Muscle layer of colon (tissue), 2 donors: ENCODE measurements around the gene FXYD4.
"Not testable (repeated sequence)": the region's sequence is repeated elsewhere in the genome, so short reads cannot be mapped to it uniquely, and the experiment has no call there.

ENCODE experiments used
- H3K27ac ChIP-seq: one replicate; pipeline ENCODE4 v1.7.0; 2013; ENCODE audit warnings: low read depth, mild to moderate bottlenecking, low read length, moderate library complexity
- H3K27me3 ChIP-seq, 2 donors: one replicate each; pipeline ENCODE4 v1.7.0; 2013; ENCODE audit warnings: low read length in 2 of 2, mild to moderate bottlenecking in 2 of 2; ENCODE audit not compliant: insufficient read depth in 2 of 2, control insufficient read depth in 1 of 2
- H3K36me3 ChIP-seq: one replicate; pipeline ENCODE4 v1.7.0; 2013; ENCODE audit warnings: mild to moderate bottlenecking, low read length; ENCODE audit not compliant: insufficient read depth
- H3K4me1 ChIP-seq: one replicate; pipeline ENCODE4 v1.7.0; 2013; ENCODE audit warnings: mild to moderate bottlenecking, low read length; ENCODE audit not compliant: insufficient read depth
- H3K4me3 ChIP-seq, 2 donors: one replicate each; pipeline ENCODE4 v1.7.0; 2013; ENCODE audit warnings: low read length in 2 of 2, low read depth in 1 of 2, mild to moderate bottlenecking in 1 of 2, moderate library complexity in 1 of 2
- H3K9ac ChIP-seq: one replicate; pipeline ENCODE4 v1.7.0; 2013; ENCODE audit warnings: low read length
- H3K9me3 ChIP-seq: one replicate; pipeline ENCODE4 v1.7.0; 2013; ENCODE audit warnings: mild to moderate bottlenecking, low read length
- donor health status: abdominal sarcoma.
- donor health status: Adenocarcinoma of cecum.

Gene FXYD4

DNA sequence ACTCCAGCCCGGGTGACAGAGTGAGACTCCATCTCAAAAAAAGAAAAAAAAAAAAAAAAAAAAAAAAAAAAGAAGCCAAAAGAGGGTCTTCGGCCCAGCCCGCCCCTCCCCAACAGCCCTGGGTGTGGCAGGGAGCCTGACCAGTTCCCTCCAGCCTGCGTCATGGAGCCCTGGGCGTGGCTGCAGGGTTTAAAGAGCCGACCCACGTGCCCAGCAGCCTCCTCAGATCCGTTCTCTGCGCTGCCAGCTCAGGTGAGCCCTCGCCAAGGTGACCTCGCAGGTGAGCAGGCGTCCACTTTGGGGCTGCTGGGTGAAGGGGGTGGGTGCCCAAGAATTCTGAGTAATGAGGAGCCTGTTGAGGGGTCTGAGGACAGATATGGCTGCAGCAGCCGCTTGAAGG lies at the start of gene FXYD4:
TSS of gene FXYD4 (plus strand) at position 219 of the 400 bp plus-strand sequence. CDS start 2,111 bp downstream, outside the sequence.
- no peaks in the 10 kb centered on the region for H3K4me1 ChIP-seq
- no peak within 1 kb of the TSS for H3K27ac ChIP-seq
- H3K27me3 ChIP-seq: no peaks in the 10 kb centered on the region
- H3K4me3 ChIP-seq: no peak within 1 kb of the TSS
- H3K9me3 ChIP-seq: no peaks in the 10 kb centered on the region
- H3K9ac ChIP-seq: no peak within 1 kb of the TSS
- H3K36me3 ChIP-seq: no peaks in the 10 kb centered on the region

- no peaks in the 10 kb centered on the region for H3K9me3 ChIP-seq
- peaks cover 7% of the 10 kb centered on the region for H3K4me1 ChIP-seq
- H3K27ac ChIP-seq: peak overlapping the region; percentile 21
- H3K36me3 ChIP-seq: no peaks in the 10 kb centered on the region
- H3K9ac ChIP-seq: no peak overlapping the region
- H3K4me3 ChIP-seq: peak overlapping the region in 1 of 2 donors; percentile 49
- H3K27me3 ChIP-seq: no peaks in the 10 kb centered on the region
Measured at GRCh38 chr10:43322331-43322730, 49.1 kb upstream of the FXYD4 start.

GRCh38 chr10:43322769-43323168 lies 48.7 kb upstream of the FXYD4 start:
- H3K9ac ChIP-seq: no peak overlapping the region
- H3K4me1 ChIP-seq: peaks cover 7% of the 10 kb centered on the region
- no peaks in the 10 kb centered on the region for H3K27me3 ChIP-seq
- peak overlapping the region in 1 of 2 donors; percentile 49 for H3K4me3 ChIP-seq
- peak overlapping the region; percentile 21 for H3K27ac ChIP-seq
- H3K36me3 ChIP-seq: no peaks in the 10 kb centered on the region
- no peaks in the 10 kb centered on the region for H3K9me3 ChIP-seq

- peak overlapping the region in 1 of 2 donors; percentile 49 for H3K4me3 ChIP-seq
- no peak overlapping the region for H3K9ac ChIP-seq
- H3K27ac ChIP-seq: no peak overlapping the region
Measured at GRCh38 chr10:43323245-43323644, 48.2 kb upstream of the FXYD4 start.

DNA sequence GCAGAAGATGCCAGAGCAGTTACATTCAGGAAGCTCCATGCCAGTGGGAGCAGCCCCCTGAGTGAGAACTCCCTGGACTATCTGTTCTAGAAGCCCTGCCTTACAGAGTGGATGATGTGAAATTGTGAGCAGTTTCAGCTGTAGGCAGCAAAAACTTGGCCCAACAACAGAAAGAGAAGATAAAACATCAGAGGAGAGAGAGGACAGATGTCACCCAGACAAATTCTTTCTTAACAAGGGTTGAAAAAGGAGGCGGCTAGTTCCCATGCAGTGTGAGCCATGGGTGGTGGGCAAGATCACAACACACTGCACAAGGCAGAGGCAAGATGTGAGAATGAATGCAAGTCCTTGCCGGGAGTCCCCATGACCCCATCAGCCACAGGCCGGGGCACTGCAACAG lies 46.6 kb upstream of the FXYD4 start:
- Histone ChIP-seq H3K9ac (no peak overlapping the region), H3K36me3 (no peaks in the 10 kb centered on the region), H3K4me1 (peaks cover 7% of the 10 kb centered on the region), H3K27ac (no peak overlapping the region), H3K27me3 (no peaks in the 10 kb centered on the region), H3K9me3 (no peaks in the 10 kb centered on the region), H3K4me3 (no peak overlapping the region)

More at GRCh38 chr10:43323245-43323644, 48.2 kb upstream of the FXYD4 start:
- no peaks in the 10 kb centered on the region for H3K36me3 ChIP-seq
- no peaks in the 10 kb centered on the region for H3K27me3 ChIP-seq
- peaks cover 7% of the 10 kb centered on the region for H3K4me1 ChIP-seq
- no peaks in the 10 kb centered on the region for H3K9me3 ChIP-seq

GRCh38 chr10:43327171-43327570 lies 44.3 kb upstream of the FXYD4 start:
- H3K27me3 ChIP-seq: no peaks in the 10 kb centered on the region
- no peak overlapping the region for H3K4me3 ChIP-seq
- no peak overlapping the region for H3K9ac ChIP-seq
- H3K9me3 ChIP-seq: no peaks in the 10 kb centered on the region
- no peaks in the 10 kb centered on the region for H3K36me3 ChIP-seq
- H3K27ac ChIP-seq: no peak overlapping the region
- peaks cover 7% of the 10 kb centered on the region for H3K4me1 ChIP-seq

DNA sequence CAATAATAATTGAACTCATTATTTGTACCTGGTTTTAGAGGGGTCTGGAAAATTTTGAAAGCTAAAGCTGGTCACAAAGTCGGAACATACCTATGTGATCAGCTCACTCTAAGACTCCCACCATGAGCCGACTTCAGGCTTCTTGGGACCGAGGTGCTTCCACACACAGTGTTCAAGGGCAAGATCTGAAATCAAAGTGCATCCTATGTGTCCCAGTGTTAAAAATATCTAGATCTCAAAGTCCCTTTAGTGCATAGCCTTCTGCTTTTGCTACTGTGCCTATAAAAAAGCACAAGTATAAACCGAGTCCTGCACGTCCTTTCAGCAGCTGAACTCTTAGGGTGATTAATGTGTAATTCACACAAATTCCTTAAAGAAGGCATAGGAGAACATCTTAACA lies 43.5 kb upstream of the FXYD4 start:
- Histone ChIP-seq H3K36me3 (no peaks in the 10 kb centered on the region), H3K27me3 (no peaks in the 10 kb centered on the region), H3K9me3 (no peaks in the 10 kb centered on the region), H3K4me3 (no peak overlapping the region), H3K27ac (no peak overlapping the region), H3K4me1 (peaks cover 2% of the 10 kb centered on the region), H3K9ac (no peak overlapping the region)

DNA sequence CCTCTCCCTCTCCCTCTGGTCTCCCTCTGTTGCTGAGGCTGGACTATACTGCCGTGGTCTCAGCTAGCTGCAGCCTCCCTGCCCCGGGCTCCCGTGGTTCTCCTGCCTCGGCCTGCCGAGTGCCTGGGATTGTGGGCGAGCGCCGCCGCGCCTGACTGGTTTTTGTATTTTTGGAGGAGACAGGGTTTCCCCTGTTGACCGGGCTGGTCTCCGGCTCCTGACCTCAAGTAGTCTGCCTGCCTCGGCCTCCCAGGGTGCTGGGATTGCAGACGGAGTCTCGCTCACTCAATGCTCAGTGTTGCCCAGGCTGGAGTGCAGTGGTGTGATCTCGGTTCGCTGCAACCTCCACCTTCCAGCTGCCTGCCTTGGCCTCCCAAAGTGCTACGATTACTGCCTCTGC lies 42.6 kb upstream of the FXYD4 start:
- H3K4me1 ChIP-seq, H3K36me3 ChIP-seq, H3K9ac ChIP-seq, H3K9me3 ChIP-seq, H3K27me3 ChIP-seq, H3K4me3 ChIP-seq, H3K27ac ChIP-seq: not testable (repeated sequence)

- not testable (repeated sequence) for H3K27me3 ChIP-seq, H3K4me1 ChIP-seq, H3K9ac ChIP-seq, H3K9me3 ChIP-seq, H3K4me3 ChIP-seq, H3K27ac ChIP-seq, H3K36me3 ChIP-seq
Measured at GRCh38 chr10:43329246-43329885, 42.1 kb upstream of the FXYD4 start.

DNA sequence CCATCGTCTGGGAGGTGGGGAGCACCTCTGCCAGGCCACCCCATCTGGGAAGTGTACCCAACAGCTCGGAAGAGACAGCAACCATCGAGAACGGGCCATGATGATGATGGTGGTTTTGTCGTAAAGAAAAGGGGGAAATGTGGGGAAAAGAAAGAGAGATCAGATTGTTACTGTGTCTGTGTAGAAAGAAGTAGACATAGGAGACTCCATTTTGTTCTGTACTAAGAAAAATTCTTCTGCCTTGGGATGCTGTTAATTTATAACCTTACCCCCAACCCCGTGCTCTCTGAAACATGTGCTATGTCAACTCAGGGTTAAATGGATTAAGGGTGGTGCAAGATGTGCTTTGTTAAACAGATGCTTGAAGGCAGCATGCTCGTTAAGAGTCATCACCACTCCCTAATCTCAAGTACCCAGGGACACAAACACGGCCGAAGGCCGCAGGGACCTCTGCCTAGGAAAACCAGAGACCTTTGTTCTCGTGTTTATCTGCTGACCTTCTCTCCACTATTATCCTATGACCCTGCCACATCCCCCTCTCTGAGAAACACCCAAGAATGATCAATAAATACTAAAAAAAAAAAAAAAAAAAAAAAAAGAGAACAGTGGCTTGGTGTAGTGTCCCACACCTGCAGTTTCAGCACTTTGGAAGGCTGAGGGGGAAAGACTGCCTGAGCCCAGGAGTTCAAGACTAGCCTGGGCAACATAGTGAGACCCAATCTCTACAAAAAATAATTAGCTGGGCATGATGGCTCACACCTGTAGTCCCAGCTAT lies 41.2 kb upstream of the FXYD4 start:
- not testable (repeated sequence) for H3K27ac ChIP-seq, H3K9me3 ChIP-seq, H3K4me3 ChIP-seq, H3K36me3 ChIP-seq, H3K4me1 ChIP-seq, H3K27me3 ChIP-seq, H3K9ac ChIP-seq

DNA sequence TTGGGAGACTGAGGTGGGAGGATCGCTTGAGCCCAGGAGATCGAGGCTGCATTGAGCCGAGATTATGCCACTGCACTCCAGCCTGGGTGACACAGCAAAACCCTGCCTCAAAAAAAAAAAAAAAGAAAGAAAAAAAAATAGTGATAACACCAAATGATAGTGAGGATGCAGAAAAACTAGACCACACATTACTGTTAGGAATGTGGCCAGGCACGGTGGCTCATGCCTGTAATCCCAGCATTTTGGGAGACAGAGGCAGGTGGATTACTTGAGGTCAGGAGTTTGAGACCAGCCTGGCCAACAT lies 40.7 kb upstream of the FXYD4 start:
- not testable (repeated sequence) for H3K4me3 ChIP-seq, H3K27ac ChIP-seq, H3K9ac ChIP-seq

DNA sequence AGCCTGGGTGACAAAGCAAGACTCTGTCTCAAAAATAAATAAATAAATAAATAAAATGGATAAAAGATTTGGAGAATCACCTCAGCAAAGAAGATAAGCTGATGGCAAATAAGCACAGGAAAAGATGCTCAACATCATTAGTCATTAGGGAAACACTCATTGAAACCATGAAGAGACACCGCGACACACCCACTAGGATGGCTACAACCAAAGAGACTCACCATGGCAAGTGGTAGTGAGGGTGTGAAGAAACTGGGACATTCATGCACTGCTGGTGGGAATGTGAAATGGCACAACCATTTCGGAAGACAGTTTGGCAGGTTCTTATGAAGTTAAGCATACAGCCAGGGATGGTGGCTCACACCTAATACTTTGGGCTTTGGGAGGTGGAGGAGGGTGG lies 37.8 kb upstream of the FXYD4 start:
- Histone ChIP-seq H3K9ac (no peak overlapping the region), H3K27ac (no peak overlapping the region), H3K4me3 (no peak overlapping the region), H3K4me1 (no peaks in the 10 kb centered on the region), H3K27me3 (no peaks in the 10 kb centered on the region), H3K9me3 (no peaks in the 10 kb centered on the region), H3K36me3 (no peaks in the 10 kb centered on the region)

More for the DNA sequence above, 40.7 kb upstream of the FXYD4 start:
- H3K9me3 ChIP-seq, H3K36me3 ChIP-seq, H3K27me3 ChIP-seq, H3K4me1 ChIP-seq: not testable (repeated sequence)
